HG03520 (cell line): Measurements from ENCODE around the gene EFCAB8.

Experiments used
- ATAC-seq: cut with Tn5 transposase; IDR thresholded peaks from one replicate; pipeline ENCODE4 v1.9.1; 2021; ENCODE audit warnings: mild to moderate bottlenecking, moderate library complexity; ENCODE audit not compliant: unreplicated experiment

EFCAB8 gene

DNA sequence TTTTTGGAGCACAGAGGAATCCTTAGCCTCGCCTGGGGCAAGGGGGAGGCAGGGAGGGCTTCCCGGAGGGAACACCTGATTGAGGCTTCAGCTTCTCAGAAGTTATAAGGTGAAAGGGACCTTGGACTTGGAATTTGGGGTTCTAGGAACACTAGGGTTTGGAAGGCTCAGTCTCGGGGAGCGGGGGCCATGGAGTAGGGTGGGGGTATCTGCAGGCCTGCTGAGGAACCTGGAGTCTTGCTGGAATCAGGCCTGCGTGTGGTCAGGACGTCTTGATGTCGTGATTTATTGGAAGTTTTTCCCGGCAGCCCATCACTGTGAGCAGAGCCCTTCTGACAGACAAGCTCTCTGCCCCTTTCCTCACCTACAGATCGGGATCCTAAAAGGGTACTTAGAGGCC, 50.7 kb downstream of the EFCAB8 start:
- no peak for ATAC-seq

DNA sequence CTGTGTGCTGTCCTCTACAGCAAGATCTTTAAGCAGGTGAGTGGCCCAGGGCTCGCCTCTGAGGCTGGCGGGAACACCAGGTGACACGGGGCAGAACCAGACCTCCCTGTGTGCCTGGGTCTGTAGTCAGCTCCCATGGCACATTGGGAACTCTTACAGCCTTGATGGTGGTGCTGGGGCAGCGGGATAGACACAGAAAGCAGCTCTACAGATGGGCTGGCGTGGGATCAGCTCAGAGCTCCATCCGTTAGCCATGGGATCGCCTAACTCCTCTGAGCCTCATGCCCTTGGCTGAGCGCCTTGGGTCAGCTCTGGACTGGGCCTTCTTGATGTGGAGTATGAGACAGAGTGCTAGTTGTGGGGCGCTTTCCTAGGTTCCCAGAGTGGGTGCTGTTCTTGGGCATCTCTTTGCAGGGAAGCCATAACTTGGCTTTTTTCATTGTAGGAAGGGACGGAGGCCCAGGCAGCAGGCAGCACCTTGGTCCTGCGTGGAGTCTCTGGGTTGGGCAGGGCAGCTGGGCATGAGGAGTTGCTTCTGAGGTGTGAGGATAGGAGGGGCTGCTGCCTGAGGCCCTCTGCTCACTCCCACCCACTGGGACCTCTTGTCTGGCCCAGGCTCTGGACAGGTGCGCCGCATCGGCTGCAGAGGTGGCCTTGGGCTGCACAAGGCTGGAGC, 51.3 kb downstream of the EFCAB8 start:
- no peak for ATAC-seq

GRCh38 chr20:32911355-32911754, 52.6 kb downstream of the EFCAB8 start:
- no peak for ATAC-seq

- ATAC-seq, result no peak
Observed at GRCh38 chr20:32912688-32913087, 54.0 kb downstream of the EFCAB8 start.

- ATAC-seq, result no peak
Observed at GRCh38 chr20:32914031-32914430, 55.3 kb downstream of the EFCAB8 start.

DNA sequence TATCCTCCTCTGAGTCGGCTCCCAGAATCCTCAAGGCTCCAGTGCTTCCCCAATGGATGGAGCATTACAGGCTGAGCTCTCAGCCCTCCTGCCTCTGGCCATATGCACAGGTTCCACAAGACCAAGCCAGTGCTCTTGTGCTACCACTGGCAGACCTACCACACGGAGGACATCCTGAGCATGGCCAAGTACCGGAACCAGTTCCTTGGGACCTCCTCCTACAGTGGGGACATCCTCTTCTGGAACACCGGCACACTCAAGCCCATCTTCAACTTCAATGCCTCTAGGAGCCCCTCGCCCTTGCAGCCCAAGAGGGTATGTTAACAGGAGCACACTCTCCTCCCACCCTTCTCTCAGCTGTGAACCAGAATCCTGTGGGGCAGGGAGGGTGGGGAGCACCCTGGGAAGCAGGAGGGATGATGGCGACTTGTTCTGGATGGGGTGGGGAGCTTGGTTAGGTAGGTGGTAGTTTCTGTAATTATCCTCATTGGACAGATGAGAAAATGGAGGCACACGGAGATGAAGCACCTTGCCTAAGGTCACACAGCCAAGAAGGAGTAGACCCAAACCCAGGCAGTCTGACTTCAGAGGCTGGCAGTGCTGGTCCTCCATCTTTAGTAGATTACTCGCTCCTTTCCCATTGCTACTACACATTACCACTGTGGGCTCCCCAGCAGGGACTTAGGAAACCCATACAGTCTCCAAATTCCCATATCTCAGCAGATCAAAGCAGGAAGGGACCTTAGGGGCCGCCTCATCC, 58.6 kb downstream of the EFCAB8 start:
- ATAC-seq, result no peak

DNA sequence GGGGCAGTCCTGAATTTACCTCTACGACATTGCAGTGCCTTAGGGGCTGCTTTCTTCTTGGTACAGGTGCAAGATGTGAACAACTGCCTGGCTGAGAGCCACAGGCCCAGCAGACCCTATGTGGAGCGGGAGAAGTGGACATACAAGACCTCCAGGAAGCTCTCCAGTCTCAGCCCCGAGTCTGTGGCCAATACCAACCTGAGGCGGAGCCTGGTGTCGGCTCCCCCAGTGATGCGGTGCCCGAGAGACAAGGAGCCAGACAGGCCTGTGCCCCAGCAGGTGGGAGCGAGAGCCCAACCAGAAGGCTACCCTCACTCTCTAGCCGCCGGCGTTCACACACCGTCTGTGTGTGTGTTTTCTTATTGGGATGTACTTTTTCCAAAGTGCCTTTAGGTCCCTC, 59.6 kb downstream of the EFCAB8 start:
- no peak for ATAC-seq

GRCh38 chr20:32918751-32919150, 60.0 kb downstream of the EFCAB8 start:
- no peak for ATAC-seq

DNA sequence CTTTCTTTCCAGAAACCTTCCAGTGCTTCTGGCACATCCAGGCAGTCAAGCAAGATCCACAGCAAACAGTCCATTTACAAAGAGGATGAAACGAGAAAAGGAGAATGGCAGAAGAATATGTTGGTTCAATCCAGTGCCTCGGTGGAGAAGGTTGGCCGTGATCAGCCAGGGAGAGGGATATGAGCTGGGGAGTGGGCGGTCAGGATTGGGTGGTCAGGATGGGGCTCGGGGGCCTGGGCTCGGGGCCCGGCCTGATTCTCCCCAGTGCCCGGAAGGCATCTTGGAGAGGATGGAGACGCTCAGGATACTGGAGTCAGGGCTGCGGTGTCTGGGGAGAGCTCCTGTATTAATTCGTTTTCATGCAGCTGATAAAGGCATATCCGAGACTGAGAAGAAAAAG, 61.3 kb downstream of the EFCAB8 start:
- ATAC-seq, result no peak

- ATAC-seq, result no peak
Observed at GRCh38 chr20:32920530-32921298, 62.0 kb downstream of the EFCAB8 start.

DNA sequence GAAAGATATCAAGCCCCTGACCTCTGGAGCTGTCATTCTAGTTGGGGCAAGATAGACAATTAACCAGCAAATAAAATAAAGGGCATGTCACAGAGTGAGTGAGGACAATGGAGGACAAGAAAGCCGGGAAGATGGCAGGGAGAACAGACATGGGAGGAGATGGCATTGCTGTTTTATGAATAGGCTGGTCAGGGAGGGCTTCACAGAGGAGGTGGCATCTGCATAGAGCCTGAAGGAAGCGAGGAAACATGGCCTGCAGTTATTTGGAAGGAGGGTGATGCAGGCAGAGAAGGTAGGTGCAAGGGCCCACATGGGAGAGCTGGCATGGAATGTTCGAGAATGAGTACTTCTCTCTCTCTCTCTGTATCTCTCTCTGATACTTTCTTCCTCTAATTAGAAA, 63.7 kb downstream of the EFCAB8 start:
- ATAC-seq, result no peak

GRCh38 chr20:32924781-32925180, 66.1 kb downstream of the EFCAB8 start:
- ATAC-seq, result no peak

DNA sequence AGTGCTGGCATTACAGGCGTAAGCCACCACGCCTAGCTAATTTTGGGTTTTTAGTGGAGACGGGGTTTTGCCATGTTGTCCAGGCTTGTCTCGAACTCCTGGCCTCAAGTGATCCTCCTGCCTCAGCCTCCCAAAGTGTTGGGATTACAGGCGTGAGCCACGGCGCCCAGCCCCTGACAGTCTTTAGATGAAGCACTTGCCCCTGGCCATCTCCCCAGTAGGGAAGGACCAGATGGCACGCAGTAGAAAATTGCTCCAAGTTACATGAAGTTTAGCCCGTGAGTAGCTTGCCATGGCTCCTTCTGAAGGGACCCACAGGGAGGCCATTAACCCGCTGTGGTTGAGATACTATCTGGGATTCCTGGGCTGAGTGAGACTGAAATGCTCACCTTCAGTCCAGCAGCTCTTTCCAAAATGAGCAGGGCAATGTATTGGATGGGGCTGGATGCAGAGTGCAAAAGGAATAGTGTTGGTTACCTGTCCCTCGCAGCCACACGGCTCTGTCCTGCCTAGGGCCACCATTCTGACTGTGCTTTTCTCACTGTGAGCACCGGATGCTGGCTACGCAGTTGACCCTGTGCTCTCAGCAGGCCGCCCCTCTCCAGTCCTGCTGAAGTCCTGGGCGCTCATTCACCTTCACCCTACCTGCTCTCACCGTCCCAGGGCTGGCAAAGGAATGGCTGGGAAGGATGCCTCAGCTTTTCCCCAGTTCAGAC, 66.9 kb downstream of the EFCAB8 start:
- no peak for ATAC-seq

DNA sequence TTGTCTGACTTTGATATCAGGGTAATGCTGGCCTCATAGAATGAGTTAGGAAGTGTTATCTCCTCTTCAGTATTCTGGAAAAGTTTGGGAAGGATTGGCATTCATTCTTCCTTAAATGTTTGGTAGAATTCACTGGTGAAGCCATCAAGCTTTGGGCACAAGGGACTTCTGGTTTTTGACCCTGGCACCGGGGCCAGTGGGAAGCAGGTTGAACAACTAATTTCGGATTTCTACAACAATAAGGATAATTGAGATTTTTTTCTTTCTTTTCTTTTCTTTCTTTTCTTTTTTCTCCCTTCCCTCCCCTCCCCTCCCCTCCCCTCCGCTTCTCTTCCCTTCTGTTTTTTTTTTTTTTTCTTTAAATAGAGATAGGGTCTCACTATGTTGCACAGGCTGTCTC, 70.4 kb downstream of the EFCAB8 start:
- ATAC-seq, result no peak

DNA sequence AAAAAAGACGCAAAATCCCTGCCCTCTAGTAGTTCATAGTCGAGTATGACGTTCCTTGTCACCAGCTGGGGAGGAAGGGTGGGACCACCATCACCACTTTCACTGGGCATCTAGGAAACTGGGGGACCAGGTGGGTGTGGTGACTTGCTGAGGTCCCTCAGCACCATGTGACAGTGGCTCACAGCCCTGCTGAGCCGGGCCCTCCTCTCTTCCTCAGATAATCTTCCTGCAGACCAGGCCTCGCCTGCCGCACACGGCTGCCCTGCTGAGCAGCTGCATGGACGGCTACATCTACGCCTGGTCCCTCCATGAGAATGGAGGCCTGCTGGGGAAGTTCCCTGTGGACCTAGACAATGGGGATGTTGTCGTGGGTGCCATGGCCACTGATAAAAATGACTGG, 71.5 kb downstream of the EFCAB8 start:
- ATAC-seq, result no peak

DNA sequence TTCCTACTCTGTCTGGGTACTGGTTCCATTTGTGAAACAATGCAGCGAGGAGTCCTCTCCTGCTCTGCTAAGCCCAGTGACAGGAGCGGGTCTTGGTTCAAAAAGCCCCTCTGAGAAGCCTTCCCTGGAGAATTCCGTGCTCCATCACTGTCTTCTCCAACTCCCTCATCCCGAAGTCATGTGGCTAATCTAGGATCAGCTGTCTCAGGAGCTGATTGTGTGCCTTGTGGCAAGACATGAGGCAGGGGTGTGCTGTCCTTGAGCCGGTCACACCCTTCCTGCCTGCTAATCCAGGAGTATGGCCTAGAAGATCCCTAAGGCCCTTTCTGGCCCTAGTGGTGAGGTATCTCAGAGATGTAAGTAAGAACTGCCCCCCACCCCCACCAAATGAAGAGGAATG, 72.0 kb downstream of the EFCAB8 start:
- no peak for ATAC-seq

DNA sequence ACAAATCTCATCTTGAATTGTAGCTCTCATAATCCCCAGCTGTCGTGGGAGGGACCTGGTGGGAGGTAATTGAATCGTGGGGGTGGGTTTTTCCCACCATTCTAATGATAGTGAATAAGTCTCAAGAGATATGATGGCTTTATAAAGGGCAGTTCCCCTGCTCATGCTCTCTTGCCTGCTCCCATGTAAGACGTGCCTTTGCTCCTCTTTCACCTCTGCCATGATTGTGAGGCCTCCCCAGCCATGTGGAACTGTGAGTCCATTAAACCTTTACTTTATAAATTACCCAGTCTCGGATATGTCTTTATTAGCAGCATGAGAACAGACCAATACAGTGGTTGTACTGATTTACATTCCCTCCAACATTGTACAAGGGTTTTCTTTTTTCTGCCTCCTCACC, 75.9 kb downstream of the EFCAB8 start:
- no peak for ATAC-seq

- ATAC-seq, result no peak
Observed at GRCh38 chr20:32941155-32941885, 82.6 kb downstream of the EFCAB8 start.

DNA sequence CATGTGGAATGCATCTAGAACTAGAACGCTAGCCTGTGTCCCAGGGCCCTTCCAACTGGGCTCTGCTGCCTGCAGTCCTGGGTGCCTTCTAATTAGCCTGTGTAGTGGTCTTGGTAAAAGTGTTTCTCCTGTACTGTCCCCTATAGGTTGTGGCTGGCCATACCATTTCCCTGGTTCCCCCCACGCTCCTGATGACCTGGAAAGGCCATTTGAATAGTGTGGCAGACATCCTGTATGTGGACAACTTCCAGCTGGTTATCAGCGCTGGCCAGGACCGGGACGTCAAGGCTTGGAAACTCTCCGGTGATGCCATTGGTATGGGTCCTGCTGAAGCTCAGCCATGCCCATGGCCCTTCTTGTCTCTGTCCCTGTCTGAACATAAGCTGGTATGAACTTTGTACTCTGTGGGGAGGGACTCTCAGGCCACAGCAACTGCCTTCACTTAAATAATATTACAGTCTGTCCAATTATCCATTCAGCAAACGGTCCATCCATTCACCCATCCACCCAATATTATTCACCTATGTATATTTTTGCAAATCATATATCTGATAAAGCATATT, 84.8 kb downstream of the EFCAB8 start:
- ATAC-seq, result no peak

DNA sequence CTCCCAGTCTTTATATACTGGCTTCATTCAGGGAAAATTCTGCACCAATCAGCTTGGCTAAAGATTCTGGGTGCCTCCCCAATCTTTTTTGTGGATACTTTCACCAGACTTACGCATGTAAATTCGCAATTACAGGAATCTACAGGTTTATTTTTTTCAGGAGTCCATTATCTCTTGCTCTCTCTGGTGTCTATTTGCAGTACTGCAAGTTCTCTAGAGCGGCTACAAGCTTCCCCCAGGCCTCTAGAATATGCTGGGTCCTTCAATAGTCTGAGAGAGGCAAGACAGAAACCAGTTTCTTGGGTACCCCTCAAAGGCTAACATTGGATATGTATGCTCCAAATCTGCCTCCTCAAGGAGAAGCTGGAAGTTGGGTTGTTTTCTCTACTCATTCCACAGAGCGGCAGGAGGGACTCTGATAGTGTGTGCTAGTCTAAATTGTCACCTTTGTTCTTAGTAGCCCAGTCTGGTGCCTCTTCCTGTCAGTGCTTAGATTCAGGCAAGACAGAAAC, 87.0 kb downstream of the EFCAB8 start:
- no peak for ATAC-seq
